Measurements from ENCODE around the gene IFNG.

- no peak for TF ChIP-seq POLR2AphosphoS5 (IDR thresholded peaks at IDR 0.05; ENCODE audit: low read depth, low read length)
- TF ChIP-seq REST (IDR thresholded peaks at IDR 0.05; ENCODE audit: insufficient read depth in 1 of 2, low read depth in 2 of 2, low read length in 2 of 2) = no peak
- TF ChIP-seq FOXP2 (optimal IDR thresholded peaks at IDR 0.05; ENCODE audit: borderline replicate concordance, extremely low read depth, extremely low read length, insufficient read depth) = no peak
- TF ChIP-seq TAF1 (IDR thresholded peaks at IDR 0.05; ENCODE audit: borderline replicate concordance, insufficient read depth, low read length) = no peak
- TF ChIP-seq SIN3A (IDR thresholded peaks at IDR 0.05; ENCODE audit: borderline replicate concordance, insufficient read depth, low read length) = no peak
Observed at GRCh38 chr12:68115281-68115680, 44.3 kb downstream of the IFNG start.
